AG09319 (cell line): ENCODE data around the gene CCT4.
"Not testable (repeated sequence)": the region's sequence is repeated elsewhere in the genome, so short reads cannot be mapped to it uniquely, and the experiment has no call there.

Experiments
- DNase-seq: peaks from one replicate; pipeline ENCODE4 v3.0.0-alpha.2; 2010; ENCODE audit warnings: low read depth; ENCODE audit errors: extremely low read depth
- CTCF ChIP-seq: IDR thresholded peaks from 2 replicates; pipeline ENCODE4 v1.5.1; 2011; ENCODE audit warnings: low read depth, mild to moderate bottlenecking, inconsistent platforms, low read length, moderate library complexity

CCT4 gene

GRCh38 chr2:61853847-61854563, 34.5 kb downstream of the CCT4 start, which contains the start of gene FAM161A:
Gene FAM161A, minus strand, starts transcription at chr2:61854060. Its CDS starts 19 bp downstream, at chr2:61854041.
- DNase-seq, result peak; percentile 42
- TF ChIP-seq CTCF, result no peak

GRCh38 chr2:61853086-61853846, 35.2 kb downstream of the CCT4 start:
- no peak for TF ChIP-seq CTCF
- DNase-seq, result no peak

GRCh38 chr2:61851270-61851669, 37.2 kb downstream of the CCT4 start:
- DNase-seq, result not testable (repeated sequence)

- DNase-seq, result no peak
- TF ChIP-seq CTCF, result no peak
Measured at GRCh38 chr2:61845320-61845719, 43.1 kb downstream of the CCT4 start.

- TF ChIP-seq CTCF, result no peak
- no peak for DNase-seq
Measured at GRCh38 chr2:61841286-61841685, 47.2 kb downstream of the CCT4 start.

- no peak for DNase-seq
- no peak for TF ChIP-seq CTCF
Measured at GRCh38 chr2:61834893-61835292, 53.6 kb downstream of the CCT4 start.

- no peak for TF ChIP-seq CTCF
- no peak for DNase-seq
Measured at GRCh38 chr2:61833971-61834370, 54.5 kb downstream of the CCT4 start.
